ENCODE results near the gene MICOS13.
A peak's percentile ranks its signal among the peaks of the same experiment; 100 is the strongest.

The MICOS13 gene

DNA sequence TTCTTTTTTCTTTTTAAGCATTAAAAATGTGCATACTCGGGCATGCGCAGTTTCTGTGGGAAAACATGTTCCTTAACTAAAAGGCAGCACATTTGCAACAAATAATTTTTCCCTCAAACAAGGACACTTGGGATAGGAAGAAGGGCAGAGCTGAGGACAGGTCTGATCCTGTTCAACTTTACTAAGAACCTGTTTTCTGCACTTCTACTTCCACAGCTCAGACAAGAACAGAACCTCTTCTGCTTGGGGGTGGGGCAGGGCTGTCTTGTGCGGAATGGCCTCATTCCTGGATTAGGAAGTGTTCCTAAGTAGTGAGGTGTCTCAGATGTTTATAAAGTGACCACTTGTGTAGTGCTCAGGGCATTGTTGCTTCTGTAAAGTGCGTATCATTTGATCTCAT lies 39.1 kb downstream of the MICOS13 start:
- no peak overlapping the region for H3K27ac Mint-ChIP-seq
- no peaks in the 10 kb centered on the region for H3K9me3 Mint-ChIP-seq
- peaks cover 56% of the 10 kb centered on the region for H3K36me3 Mint-ChIP-seq (ENCODE audit: low read depth)
- TF ChIP-seq, protein P1, sequence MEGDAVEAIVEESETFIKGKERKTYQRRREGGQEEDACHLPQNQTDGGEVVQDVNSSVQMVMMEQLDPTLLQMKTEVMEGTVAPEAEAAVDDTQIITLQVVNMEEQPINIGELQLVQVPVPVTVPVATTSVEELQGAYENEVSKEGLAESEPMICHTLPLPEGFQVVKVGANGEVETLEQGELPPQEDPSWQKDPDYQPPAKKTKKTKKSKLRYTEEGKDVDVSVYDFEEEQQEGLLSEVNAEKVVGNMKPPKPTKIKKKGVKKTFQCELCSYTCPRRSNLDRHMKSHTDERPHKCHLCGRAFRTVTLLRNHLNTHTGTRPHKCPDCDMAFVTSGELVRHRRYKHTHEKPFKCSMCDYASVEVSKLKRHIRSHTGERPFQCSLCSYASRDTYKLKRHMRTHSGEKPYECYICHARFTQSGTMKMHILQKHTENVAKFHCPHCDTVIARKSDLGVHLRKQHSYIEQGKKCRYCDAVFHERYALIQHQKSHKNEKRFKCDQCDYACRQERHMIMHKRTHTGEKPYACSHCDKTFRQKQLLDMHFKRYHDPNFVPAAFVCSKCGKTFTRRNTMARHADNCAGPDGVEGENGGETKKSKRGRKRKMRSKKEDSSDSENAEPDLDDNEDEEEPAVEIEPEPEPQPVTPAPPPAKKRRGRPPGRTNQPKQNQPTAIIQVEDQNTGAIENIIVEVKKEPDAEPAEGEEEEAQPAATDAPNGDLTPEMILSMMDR (IDR thresholded peaks at IDR 0.05) = no peak
- no peak for DNase-seq
- H3K4me3 Mint-ChIP-seq = no peak overlapping the region
- H3K27me3 Mint-ChIP-seq (ENCODE audit: low read depth, poor library complexity) = no peaks in the 10 kb centered on the region
- peaks cover 5% of the 10 kb centered on the region for H3K4me1 Mint-ChIP-seq

DNA sequence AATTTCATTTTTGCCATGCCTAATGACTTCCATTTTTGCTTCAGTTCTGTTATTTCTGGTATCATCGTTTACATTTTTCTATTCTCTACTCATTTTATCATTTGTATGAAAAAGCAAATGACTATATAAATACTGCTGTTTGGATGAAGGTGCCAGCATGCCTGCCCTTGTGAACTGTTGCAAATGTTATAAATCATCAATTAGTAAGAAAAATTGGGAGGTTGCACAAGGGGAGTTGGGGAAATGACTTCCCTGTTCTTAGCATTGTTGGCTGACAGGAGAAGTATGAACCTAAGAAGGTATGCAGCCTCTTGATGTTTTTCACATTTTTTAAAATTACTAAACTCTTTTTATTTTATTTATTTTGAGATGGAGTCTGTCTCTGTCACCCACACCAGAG lies 42.3 kb downstream of the MICOS13 start:
- Mint-ChIP-seq H3K27ac (no peak overlapping the region), H3K4me1 (peaks cover 5% of the 10 kb centered on the region), H3K27me3 (ENCODE audit: low read depth, poor library complexity) (no peaks in the 10 kb centered on the region), H3K36me3 (ENCODE audit: low read depth) (peaks cover 52% of the 10 kb centered on the region), H3K4me3 (no peak overlapping the region), H3K9me3 (no peaks in the 10 kb centered on the region)
- no peak for DNase-seq
- TF ChIP-seq, protein P1 (IDR thresholded peaks at IDR 0.05) = no peak

DNA sequence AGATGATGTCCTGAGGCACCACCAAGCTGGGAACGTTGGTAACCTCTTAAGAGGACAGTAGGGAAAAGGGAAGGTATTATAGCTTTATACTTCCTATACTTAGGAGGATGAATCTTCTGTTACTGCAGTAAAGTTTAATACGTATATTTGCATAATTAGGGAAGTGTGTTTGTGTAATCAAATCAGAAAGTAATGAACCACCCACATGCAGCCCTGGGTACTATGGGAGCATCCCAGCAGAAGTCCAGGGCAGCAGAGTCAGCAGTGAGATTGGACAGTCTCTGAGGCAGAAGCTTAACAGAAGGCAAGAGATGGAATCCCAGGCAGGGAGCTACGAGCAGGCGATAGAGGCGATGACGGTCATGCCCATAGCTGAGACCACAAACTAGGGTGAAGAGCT lies 44.9 kb downstream of the MICOS13 start:
- peak overlapping the region; percentile 62 for H3K27ac Mint-ChIP-seq

GRCh38 chr19:5632657-5633056 lies 47.7 kb downstream of the MICOS13 start:
- H3K4me1 Mint-ChIP-seq = peaks cover 29% of the 10 kb centered on the region
- H3K4me3 Mint-ChIP-seq = no peak overlapping the region
- no peaks in the 10 kb centered on the region for H3K9me3 Mint-ChIP-seq
- TF ChIP-seq, protein P1 (IDR thresholded peaks at IDR 0.05) = no peak
- H3K36me3 Mint-ChIP-seq (ENCODE audit: low read depth) = peaks cover 74% of the 10 kb centered on the region
- H3K27ac Mint-ChIP-seq = peak overlapping the region; percentile 20
- peaks cover 3% of the 10 kb centered on the region for H3K27me3 Mint-ChIP-seq (ENCODE audit: low read depth, poor library complexity)
- DNase-seq = no peak

More for the DNA sequence above, 44.9 kb downstream of the MICOS13 start:
- peaks cover 18% of the 10 kb centered on the region for H3K4me1 Mint-ChIP-seq
- TF ChIP-seq, protein P1 (IDR thresholded peaks at IDR 0.05) = no peak
- H3K9me3 Mint-ChIP-seq = no peaks in the 10 kb centered on the region
- H3K36me3 Mint-ChIP-seq (ENCODE audit: low read depth) = peaks cover 61% of the 10 kb centered on the region
- no peak overlapping the region for H3K4me3 Mint-ChIP-seq
- no peak for DNase-seq
- H3K27me3 Mint-ChIP-seq (ENCODE audit: low read depth, poor library complexity) = no peaks in the 10 kb centered on the region

- TF ChIP-seq, protein P1 (IDR thresholded peaks at IDR 0.05) = no peak
- Mint-ChIP-seq H3K4me1 (peaks cover 33% of the 10 kb centered on the region), H3K9me3 (no peaks in the 10 kb centered on the region), H3K4me3 (no peak overlapping the region), H3K27me3 (ENCODE audit: low read depth, poor library complexity) (peaks cover 3% of the 10 kb centered on the region), H3K27ac (peak overlapping the region; percentile 20), H3K36me3 (ENCODE audit: low read depth) (peaks cover 76% of the 10 kb centered on the region)
- no peak for DNase-seq
Observed at GRCh38 chr19:5632241-5632612, 48.1 kb downstream of the MICOS13 start.

GRCh38 chr19:5631567-5632240 lies 48.6 kb downstream of the MICOS13 start:
- TF ChIP-seq, protein P1 (IDR thresholded peaks at IDR 0.05) = no peak
- DNase-seq = no peak
- Mint-ChIP-seq H3K36me3 (ENCODE audit: low read depth) (peaks cover 77% of the 10 kb centered on the region), H3K27me3 (ENCODE audit: low read depth, poor library complexity) (peaks cover 3% of the 10 kb centered on the region), H3K9me3 (no peaks in the 10 kb centered on the region), H3K4me1 (peaks cover 36% of the 10 kb centered on the region), H3K27ac (peak overlapping the region; percentile 1), H3K4me3 (no peak overlapping the region)

All from nephron progenitor cell (in vitro differentiated cells).